Effector CD4-positive, alpha-beta T cell (primary cell): ENCODE results near the gene ARL15.

ENCODE experiments used
- DNase-seq: peaks from one replicate; pipeline ENCODE4 v3.0.0-alpha.2; 2020

The ARL15 gene

GRCh38 chr5:54282876-54283275, 27.5 kb downstream of the ARL15 start:
- no peak for DNase-seq

- DNase-seq: no peak
Observed at GRCh38 chr5:54281960-54282692, 28.2 kb downstream of the ARL15 start.

- no peak for DNase-seq
Observed at GRCh38 chr5:54279960-54280359, 30.4 kb downstream of the ARL15 start.

- DNase-seq: no peak
Observed at GRCh38 chr5:54278979-54279717, 31.2 kb downstream of the ARL15 start.

GRCh38 chr5:54278036-54278830, 32.1 kb downstream of the ARL15 start:
- no peak for DNase-seq

- DNase-seq: no peak
Observed at GRCh38 chr5:54276048-54276447, 34.3 kb downstream of the ARL15 start.

- DNase-seq: no peak
Observed at GRCh38 chr5:54275361-54275760, 35.0 kb downstream of the ARL15 start.

- no peak for DNase-seq
Observed at GRCh38 chr5:54274944-54275343, 35.4 kb downstream of the ARL15 start.

GRCh38 chr5:54273715-54274114, 36.7 kb downstream of the ARL15 start:
- no peak for DNase-seq

GRCh38 chr5:54272746-54273145, 37.6 kb downstream of the ARL15 start:
- DNase-seq: no peak

GRCh38 chr5:54270326-54270725, 40.0 kb downstream of the ARL15 start:
- DNase-seq: no peak

GRCh38 chr5:54264574-54264973, 45.8 kb downstream of the ARL15 start:
- no peak for DNase-seq

- DNase-seq: no peak
Observed at GRCh38 chr5:54263447-54263846, 46.9 kb downstream of the ARL15 start.

- DNase-seq: no peak
Observed at GRCh38 chr5:54261596-54261995, 48.8 kb downstream of the ARL15 start.

- no peak for DNase-seq
Observed at GRCh38 chr5:54259981-54260380, 50.4 kb downstream of the ARL15 start.

- no peak for DNase-seq
Observed at GRCh38 chr5:54259090-54259489, 51.3 kb downstream of the ARL15 start.

- DNase-seq: no peak
Observed at GRCh38 chr5:54257366-54258118, 52.8 kb downstream of the ARL15 start.

GRCh38 chr5:54254482-54255198, 55.7 kb downstream of the ARL15 start:
- DNase-seq: no peak

GRCh38 chr5:54251981-54252380, 58.4 kb downstream of the ARL15 start:
- DNase-seq: no peak

GRCh38 chr5:54249210-54250028, 61.0 kb downstream of the ARL15 start:
- DNase-seq: peak; percentile 11

GRCh38 chr5:54247226-54247625, 63.1 kb downstream of the ARL15 start:
- DNase-seq: no peak
